HG03442 (cell line): ENCODE data around the gene OSTC.

Experiments used
- ATAC-seq: cut with Tn5 transposase; IDR thresholded peaks from one replicate; pipeline ENCODE4 v1.9.1; 2021; ENCODE audit warnings: mild to moderate bottlenecking, moderate library complexity; ENCODE audit not compliant: unreplicated experiment

OSTC gene

GRCh38 chr4:108650212-108651013, at the start of gene OSTC:
Gene OSTC (plus strand): TSS chr4:108650599. CDS start chr4:108650656, 57 bp downstream.
- peak; percentile 90 for ATAC-seq

- no peak for ATAC-seq
These were observed 49.3 kb upstream of the OSTC start for GRCh38 chr4:108601106-108601505.

DNA sequence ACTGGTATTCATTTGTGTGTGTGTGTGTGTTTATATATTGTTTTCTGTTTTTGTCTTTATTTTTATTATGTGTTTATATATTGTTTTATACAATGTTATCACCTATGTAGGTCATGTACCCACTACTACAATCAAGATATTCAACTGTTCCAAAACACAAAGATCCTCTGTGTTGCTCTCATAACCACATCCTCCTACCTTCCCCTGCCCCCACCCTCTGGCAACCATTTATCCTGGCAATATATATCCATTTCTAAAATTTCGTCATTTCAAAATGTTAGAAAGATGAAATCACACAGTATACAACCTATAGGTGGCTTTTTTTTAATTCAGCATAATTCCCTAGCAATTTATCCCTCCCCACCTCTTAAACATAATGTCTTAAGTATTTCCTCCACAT, 48.9 kb upstream of the OSTC start:
- ATAC-seq, result no peak

DNA sequence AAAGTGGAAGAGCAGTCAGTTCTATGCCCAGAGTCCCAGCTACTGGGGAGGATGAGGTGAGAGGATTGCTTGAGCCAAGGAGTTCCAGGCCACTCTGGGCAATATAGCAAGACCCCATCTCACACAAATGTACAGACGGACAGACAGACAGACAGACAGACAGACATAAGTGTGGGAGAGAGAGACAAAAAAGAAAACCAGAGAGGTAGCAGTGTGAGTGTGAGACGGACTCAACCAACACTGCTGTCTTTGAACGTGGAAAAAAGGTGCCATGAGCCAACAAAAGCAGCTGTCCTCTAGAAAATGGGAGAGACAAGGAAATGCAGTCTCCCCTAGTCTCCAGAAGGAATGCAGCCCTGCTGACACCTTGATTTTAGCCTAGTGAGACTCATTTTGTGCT, 48.2 kb upstream of the OSTC start:
- ATAC-seq, result no peak

DNA sequence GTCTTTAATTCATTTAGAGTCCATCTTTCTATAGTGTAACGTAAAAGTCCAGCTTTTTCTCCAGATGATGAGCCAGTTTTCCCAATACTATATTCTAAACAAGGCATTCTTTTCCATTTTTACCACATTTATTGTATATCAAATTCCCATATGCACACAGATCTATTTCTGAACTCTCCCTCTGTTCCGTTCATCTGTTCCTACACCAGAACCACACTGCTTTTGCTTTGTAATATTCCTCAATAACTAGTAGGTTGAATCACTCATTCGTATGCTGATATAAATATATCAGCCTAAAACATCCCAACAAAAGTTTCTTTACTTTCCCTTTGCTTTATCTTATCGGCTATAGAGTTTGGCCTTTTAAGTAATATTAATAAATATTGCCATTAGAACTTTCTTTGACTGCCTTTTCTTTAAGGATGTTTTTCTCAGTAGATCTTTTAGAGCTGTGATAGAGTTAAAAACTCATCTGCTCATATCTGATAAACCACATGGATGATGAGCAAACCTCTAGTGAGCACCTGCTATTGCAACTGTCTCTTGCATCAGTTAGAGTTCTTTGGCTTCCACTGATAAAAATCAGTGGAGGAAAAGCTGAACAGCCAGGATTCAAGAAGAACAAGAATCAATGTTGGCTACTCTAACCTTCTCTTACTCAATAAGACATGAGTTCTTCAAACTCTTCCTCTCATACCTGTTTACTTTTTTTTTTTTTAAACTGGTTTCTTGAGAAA, 43.2 kb upstream of the OSTC start:
- no peak for ATAC-seq

- ATAC-seq, result no peak
These were observed 39.0 kb upstream of the OSTC start for GRCh38 chr4:108611365-108611764.

DNA sequence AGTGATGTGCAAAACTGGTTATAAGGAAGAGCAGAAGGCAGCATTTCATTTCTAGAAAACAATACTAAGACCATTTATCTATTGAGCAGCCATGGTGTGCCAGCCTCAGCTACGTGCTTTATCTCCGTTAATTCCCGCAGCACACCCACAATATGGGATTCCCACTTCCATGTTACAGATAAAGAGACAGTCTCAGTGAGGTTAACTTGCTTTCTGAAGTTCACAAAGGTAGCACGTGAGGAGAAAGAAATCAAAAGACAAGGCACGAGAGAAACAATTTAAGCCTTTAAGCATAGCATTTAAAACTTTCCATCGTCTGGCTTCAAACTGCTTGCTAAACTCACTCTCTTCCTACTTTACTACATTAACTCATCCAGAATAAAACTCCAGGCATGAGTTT, 38.0 kb upstream of the OSTC start:
- ATAC-seq, result no peak

GRCh38 chr4:108619372-108620100, 30.9 kb upstream of the OSTC start:
- ATAC-seq, result peak; percentile 4

GRCh38 chr4:108620101-108620932, 30.1 kb upstream of the OSTC start, which contains the start of gene RPL34:
Gene RPL34 (plus strand): TSS chr4:108620576. CDS start chr4:108621960, 1,384 bp downstream.
- ATAC-seq, result peak; percentile 100

DNA sequence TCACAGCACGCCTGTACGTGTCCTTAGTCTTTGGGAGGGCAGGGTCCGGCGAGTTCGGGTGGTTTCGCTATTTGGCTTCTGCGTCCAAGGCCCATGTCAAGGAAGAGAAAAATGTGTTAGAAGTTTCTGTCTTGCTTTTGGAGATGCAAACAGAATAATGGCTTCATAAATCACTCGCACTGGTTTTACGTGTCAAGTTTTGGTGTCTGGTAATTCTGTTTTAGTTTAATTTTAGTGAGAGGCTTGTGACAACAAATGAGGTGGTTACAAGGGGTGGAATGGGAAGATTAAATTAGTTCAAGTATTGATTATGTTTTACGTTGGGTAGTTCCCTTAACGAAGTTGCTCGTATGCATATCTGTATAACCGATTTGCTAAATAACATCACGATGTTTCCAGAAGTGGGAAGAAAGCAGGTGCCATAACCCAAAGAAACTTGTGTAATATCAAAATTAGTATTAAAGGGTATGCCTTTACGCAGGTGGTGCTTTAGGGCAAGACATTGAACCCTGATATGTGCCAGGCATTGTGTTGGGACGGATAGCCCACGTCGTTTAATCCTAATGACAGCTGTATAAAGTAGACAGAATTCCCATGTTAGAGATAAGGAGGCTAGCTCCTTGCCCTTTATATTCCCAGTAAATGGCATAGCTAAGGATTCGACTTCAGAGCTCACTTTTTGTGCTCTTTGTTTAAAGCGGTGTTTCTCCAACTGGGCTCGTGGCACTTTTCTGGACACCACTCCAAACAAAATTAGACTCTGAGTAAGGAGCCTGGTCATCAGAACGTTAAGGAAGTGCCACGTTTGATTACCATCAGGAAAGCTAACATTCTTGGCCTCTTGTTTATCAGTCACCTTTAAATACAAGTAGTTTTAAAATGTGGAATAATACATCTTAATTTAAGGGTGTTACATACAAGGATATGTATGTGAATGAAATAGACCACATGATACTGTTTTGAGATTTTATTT, 29.2 kb upstream of the OSTC start:
- ATAC-seq, result no peak

- ATAC-seq, result no peak
These were observed 28.4 kb upstream of the OSTC start for GRCh38 chr4:108622022-108622421.

GRCh38 chr4:108622828-108623227, 27.6 kb upstream of the OSTC start:
- no peak for ATAC-seq

DNA sequence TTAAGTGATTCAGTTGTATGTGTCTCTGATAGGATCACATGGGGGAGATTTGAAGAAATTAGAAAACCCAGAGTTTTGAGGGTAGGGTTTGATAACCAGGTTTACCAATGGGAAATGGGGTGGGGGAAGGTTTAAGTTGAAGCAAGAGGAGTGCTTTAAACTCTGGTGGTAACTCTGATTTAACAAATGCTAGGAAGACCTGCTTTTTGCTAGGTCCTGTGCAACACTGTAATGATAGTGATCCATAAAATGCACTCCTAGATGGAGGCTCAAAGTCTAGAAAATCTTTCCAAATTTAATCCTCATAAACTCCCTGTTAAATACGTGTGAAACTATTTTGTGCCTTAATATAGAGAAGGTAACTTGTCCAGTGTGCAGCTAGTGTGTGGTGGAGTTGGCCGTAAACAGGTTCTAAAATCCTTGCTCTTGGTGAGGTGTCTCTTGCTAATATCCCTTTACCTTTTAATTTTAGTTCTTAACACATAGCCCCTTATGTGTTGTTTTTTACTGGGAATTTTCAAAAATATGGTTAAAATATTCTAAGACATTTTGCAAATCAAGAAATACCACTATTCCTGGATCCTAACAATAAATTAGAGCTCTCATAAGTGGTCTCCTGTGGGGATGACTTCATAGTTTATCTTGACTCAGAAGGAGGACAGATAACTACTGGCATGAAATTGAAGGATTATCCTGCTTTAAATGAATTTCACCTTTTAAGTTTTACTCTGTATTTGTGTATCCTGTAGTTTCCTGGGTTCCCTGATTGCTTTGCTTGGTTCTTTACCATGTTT, 25.9 kb upstream of the OSTC start:
- no peak for ATAC-seq

DNA sequence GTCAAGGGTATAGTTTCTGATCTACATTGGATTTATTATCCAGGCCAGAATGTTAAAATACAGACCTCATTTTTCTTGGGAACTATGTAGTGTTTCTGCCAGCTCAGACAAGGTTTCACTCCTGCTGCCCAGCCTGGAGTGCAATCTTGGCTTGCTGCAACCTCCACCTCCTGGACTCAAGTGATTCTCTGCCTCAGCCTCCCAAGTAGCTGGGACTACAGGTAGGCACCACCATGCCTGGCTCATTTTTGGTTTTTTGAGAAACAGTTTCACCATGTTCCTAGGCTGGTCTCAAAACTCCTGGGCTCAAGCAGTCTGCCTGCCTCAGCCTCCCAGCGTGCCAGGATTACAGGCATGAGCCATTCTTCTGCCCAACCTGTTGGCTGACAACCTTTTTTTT, 24.3 kb upstream of the OSTC start:
- no peak for ATAC-seq

DNA sequence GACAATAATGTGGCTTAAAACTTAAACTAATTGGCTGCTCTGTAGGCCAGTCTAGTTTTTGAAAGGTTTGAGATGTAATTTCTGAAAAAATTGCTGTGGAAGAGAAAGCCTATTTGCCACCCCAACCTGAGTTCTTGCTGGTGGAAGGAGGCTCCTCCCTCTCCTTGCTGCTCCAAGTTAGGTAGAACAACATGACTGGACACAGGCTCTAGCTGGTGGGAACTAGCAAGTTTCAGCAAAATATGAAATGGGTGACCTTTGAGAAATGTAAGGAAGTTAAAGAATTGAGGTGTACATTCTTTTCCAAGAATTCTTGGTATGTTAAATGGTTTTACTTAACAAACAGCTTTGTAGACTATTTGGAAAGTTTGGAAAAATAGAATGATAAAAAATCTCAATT, 22.0 kb upstream of the OSTC start:
- no peak for ATAC-seq

GRCh38 chr4:108635070-108635655, 15.2 kb upstream of the OSTC start:
- ATAC-seq, result no peak

DNA sequence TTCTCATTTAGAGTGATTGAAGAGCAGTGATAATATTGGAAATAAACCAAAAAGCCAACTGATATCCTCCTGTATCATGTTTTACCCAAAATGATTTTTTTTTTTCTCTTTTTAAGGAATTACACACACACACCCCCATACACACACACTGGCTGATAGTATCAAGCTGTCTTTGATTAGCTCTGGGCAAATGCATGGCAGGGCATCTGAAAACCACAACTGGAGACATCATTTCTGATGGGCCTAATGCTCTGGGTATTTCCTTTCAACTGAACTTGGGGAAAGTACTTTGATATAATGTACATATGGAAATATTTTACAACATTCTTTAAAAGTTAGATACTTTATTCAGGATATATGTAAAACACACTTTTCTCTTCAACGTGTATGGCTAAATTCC, 14.2 kb upstream of the OSTC start:
- no peak for ATAC-seq

DNA sequence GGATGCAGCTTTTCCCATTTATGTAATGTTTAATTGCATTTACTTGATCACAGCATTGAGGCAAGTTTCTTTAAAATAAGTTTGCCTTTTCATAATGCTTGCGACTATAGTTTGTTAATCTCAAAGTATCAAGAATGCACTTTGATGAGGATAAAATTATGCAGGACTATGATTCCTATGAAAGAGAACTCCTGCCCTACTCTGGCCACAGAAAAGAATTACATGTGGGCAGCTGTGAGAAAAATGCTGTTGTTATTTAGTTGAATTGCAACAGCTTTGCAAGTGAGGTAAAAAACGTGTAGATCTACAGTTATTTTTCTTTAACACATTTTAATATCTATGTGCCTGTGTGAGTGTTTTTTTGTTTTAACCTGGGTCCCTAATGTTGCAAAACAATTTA, 12.5 kb upstream of the OSTC start:
- no peak for ATAC-seq
